Measurements from ENCODE around the gene REN. TPM values are rescaled to one million over a fixed set of nuclear protein-coding genes. Genes with fewer than 3 reads are reported as not detected.
A peak's percentile ranks its signal among the peaks of the same experiment; 100 is the strongest.

REN gene
- total and polyA plus RNA-seq, 2 of the 13 experiments (the other 11 are each of a cell fraction or from before 2014, with no cell fraction given) = not detected

- TF ChIP-seq, protein P1, sequence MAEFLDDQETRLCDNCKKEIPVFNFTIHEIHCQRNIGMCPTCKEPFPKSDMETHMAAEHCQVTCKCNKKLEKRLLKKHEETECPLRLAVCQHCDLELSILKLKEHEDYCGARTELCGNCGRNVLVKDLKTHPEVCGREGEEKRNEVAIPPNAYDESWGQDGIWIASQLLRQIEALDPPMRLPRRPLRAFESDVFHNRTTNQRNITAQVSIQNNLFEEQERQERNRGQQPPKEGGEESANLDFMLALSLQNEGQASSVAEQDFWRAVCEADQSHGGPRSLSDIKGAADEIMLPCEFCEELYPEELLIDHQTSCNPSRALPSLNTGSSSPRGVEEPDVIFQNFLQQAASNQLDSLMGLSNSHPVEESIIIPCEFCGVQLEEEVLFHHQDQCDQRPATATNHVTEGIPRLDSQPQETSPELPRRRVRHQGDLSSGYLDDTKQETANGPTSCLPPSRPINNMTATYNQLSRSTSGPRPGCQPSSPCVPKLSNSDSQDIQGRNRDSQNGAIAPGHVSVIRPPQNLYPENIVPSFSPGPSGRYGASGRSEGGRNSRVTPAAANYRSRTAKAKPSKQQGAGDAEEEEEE (CRISPR knock-in tag; IDR thresholded peaks at IDR 0.05; ENCODE audit: borderline replicate concordance) = no peak
- TF ChIP-seq ZNF563 (CRISPR knock-in tag; IDR thresholded peaks at IDR 0.05) (no peak), NFYB (CRISPR knock-in tag; IDR thresholded peaks at IDR 0.05) (peak; percentile 60), ZNF615 (CRISPR knock-in tag; IDR thresholded peaks at IDR 0.05; ENCODE audit: borderline replicate concordance) (no peak), ATF7 (IDR thresholded peaks at IDR 0.05) (peak; percentile 35; the same call in 1 of the 2 replicates), ATF7 (CRISPR knock-in tag; IDR thresholded peaks at IDR 0.05) (no peak), ZNF672 (CRISPR knock-in tag; IDR thresholded peaks at IDR 0.05) (no peak), AGO2 (optimal IDR thresholded peaks at IDR 0.05; ENCODE audit: low read depth, low read length) (no peak), ZFX (CRISPR knock-in tag; IDR thresholded peaks at IDR 0.05; ENCODE audit: low read depth) (no peak), FOXK1 (CRISPR knock-in tag; IDR thresholded peaks at IDR 0.05; ENCODE audit: borderline replicate concordance, low read depth) (peak; percentile 79; the same call in 1 of the 2 replicates), ZSCAN31 (CRISPR knock-in tag; IDR thresholded peaks at IDR 0.05; ENCODE audit: low read depth) (no peak), CREB3 (CRISPR knock-in tag; IDR thresholded peaks at IDR 0.05) (no peak), ZNF850 (CRISPR knock-in tag; conservative IDR thresholded peaks at IDR 0.05) (no peak), ZNF75D (CRISPR knock-in tag; IDR thresholded peaks at IDR 0.05; ENCODE audit: borderline replicate concordance) (no peak), NPAS2 (CRISPR knock-in tag; IDR thresholded peaks at IDR 0.05; ENCODE audit: borderline replicate concordance) (no peak), SOX6 (IDR thresholded peaks at IDR 0.05) (no peak), SOX6 (CRISPR knock-in tag; IDR thresholded peaks at IDR 0.05) (peak; percentile 97), ZC3H13 (CRISPR knock-in tag; IDR thresholded peaks at IDR 0.05) (no peak), HOXD1 (CRISPR knock-in tag; IDR thresholded peaks at IDR 0.05) (no peak), TAF15 (IDR thresholded peaks at IDR 0.05; ENCODE audit: low read depth, low read length, poor library complexity, severe bottlenecking) (no peak), EEA1 (CRISPR knock-in tag; IDR thresholded peaks at IDR 0.05; ENCODE audit: borderline replicate concordance) (no peak), YEATS2 (CRISPR knock-in tag; IDR thresholded peaks at IDR 0.05; ENCODE audit: borderline replicate concordance) (peak; percentile 47; the same call in 1 of the 2 replicates), NFE2L2 (IDR thresholded peaks at IDR 0.05; ENCODE audit: low read length) (no peak), KLF9 (CRISPR knock-in tag; IDR thresholded peaks at IDR 0.05; ENCODE audit: low read depth) (no peak), BRCA1 (CRISPR knock-in tag; IDR thresholded peaks at IDR 0.05) (no peak), SRF (IDR thresholded peaks at IDR 0.05; ENCODE audit: low read depth, low read length) (peak; percentile 29; the same call in 1 of the 2 replicates)
- TF ChIP-seq, protein P2, sequence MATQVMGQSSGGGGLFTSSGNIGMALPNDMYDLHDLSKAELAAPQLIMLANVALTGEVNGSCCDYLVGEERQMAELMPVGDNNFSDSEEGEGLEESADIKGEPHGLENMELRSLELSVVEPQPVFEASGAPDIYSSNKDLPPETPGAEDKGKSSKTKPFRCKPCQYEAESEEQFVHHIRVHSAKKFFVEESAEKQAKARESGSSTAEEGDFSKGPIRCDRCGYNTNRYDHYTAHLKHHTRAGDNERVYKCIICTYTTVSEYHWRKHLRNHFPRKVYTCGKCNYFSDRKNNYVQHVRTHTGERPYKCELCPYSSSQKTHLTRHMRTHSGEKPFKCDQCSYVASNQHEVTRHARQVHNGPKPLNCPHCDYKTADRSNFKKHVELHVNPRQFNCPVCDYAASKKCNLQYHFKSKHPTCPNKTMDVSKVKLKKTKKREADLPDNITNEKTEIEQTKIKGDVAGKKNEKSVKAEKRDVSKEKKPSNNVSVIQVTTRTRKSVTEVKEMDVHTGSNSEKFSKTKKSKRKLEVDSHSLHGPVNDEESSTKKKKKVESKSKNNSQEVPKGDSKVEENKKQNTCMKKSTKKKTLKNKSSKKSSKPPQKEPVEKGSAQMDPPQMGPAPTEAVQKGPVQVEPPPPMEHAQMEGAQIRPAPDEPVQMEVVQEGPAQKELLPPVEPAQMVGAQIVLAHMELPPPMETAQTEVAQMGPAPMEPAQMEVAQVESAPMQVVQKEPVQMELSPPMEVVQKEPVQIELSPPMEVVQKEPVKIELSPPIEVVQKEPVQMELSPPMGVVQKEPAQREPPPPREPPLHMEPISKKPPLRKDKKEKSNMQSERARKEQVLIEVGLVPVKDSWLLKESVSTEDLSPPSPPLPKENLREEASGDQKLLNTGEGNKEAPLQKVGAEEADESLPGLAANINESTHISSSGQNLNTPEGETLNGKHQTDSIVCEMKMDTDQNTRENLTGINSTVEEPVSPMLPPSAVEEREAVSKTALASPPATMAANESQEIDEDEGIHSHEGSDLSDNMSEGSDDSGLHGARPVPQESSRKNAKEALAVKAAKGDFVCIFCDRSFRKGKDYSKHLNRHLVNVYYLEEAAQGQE (IDR thresholded peaks at IDR 0.05; ENCODE audit: borderline replicate concordance in 1 of 2, low read depth in 1 of 2, low read length in 2 of 2) = no peak
Measured at GRCh38 chr1:204145033-204145504, 21.1 kb downstream of the REN start (continued).

All from HepG2 (cell line).